HS-5 (cell line): Measurements from ENCODE around the gene RERE.
"Not testable (repeated sequence)": the region's sequence is repeated elsewhere in the genome, so short reads cannot be mapped to it uniquely, and the experiment has no call there.

Experiments
- DNase-seq: peaks from one replicate; pipeline ENCODE4 v3.0.0-alpha.2; 2012; ENCODE audit warnings: low read depth

Gene RERE

GRCh38 chr1:8402109-8402710, 415.2 kb downstream of the RERE start:
- no peak for DNase-seq

DNA sequence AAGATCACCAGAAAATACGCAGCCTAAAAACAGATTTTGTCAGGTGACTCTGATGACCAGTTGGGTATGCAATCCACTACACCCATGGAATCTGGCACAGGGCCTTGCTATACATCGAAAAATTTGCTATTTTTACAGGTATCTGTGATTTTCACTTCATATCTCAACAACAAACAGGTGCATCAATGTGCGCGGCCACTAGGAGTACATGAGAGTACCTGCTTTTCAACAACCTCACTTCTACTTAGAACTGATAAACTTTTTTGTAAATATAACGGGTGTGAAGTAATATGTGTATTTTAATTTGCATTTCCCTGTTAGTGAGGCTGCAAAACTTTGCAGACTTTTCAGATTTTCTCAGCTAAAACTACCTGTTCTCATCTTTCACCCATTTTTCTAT, 418.8 kb downstream of the RERE start:
- no peak for DNase-seq

DNA sequence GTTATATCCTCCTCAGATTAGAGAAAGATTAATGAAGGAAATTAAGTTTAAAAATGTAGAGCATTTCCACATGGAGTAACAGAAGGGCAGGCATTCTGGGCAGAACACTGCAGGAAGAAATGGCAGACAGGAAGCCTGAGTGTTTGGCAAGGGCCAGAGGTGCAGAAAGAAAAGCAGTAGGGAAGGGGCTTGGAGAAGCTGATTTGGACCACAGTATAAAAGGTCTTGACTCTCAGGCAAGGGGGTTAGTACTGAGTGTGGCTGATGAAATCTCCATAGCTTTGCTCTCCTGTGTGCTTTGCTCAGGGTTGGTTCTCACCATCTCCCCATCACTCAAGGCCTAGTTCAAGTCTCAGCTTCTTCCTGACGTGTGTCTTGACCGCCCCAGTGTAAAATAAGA, 419.4 kb downstream of the RERE start:
- no peak for DNase-seq

GRCh38 chr1:8397511-8397910, 419.9 kb downstream of the RERE start:
- no peak for DNase-seq

DNA sequence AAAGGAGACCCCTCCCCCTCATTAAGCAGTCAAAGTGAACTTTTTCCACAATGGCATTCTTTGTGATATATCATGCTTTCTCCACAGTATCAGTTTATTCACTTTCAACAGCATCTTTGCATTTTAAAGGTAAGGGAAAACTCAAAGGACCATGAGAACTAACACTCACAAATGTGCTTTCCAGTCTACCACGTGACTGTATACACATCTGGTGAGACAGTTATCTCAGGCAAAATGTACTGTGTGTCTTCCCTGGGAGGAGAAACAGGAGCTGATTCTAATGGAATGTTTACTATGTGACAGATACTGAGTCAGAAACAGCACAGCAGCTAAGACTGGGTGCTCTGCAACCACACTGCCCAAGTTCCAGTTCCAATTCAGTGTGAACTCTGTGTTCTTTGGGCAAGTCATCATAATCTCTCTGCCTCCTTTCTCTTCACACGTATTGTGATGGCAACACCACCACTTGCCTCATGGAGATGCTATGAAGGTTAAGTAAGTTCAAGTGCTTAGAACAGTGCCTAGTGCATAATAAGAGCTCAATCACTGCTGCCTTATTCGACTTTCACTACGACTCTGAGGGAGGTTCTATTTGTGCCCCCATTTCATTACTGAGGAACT, 420.5 kb downstream of the RERE start:
- DNase-seq, result peak; percentile 97

- DNase-seq, result peak; percentile 18
These were observed 421.2 kb downstream of the RERE start for GRCh38 chr1:8396083-8396785.

DNA sequence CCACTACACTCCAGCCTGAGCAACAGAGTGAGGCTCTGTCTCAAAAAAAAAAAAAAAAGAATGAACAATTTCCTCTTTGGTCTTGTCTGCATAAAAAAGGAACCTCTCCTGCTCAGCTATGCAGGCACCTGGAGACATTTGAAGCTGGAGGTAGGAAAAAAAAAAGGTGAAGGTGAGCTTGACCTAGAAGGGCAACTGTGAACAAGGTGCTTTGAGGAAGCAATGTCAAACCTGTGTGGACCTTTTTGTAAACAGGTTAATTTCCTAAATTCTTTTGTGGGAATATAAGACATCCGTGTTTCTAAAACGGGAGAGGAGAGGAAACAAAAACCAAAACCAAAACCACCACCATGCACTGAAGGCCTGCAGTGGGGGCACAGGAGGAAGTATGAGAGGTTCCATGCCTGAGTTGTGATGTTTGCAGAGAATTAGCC, 422.0 kb downstream of the RERE start:
- DNase-seq, result no peak

DNA sequence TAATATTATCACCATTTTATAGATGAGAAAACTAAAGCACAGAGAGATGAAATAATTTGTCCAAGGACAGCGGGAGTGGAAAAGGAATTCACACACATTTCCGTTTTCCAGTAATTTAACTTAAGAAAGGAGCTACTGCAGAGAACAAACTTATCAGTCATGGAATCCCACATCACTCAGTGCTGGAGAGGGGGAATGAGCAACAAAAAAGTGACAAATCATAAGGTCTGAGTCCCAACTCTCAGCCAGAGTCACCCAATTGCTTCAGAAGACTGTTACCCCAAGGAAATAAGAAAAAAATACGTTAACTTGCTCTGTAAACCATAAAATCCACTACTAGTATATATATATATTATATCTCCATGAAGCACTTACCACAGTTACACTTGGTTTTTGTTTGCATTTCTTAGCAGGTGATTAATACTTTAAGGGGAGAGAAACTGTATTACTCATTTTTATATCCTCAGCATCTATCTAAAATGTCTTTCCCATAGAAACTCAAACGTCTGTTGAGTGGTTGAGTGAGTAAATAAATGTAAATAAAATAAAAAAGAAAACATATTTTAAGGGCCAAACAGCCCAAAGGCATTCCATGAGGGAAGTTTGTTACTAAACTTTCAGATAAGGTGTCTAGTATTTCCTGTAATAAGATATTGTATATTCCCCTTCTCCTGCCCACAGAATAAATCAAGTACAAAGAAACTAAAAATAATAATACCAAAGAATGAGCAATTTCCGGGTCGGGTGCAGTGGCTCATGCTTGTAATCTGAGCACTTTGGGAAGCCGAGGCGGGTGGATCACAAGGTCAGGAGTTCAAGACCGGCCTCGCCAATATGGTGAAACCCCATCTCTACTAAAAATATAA, 422.8 kb downstream of the RERE start:
- peak; percentile 81 for DNase-seq

DNA sequence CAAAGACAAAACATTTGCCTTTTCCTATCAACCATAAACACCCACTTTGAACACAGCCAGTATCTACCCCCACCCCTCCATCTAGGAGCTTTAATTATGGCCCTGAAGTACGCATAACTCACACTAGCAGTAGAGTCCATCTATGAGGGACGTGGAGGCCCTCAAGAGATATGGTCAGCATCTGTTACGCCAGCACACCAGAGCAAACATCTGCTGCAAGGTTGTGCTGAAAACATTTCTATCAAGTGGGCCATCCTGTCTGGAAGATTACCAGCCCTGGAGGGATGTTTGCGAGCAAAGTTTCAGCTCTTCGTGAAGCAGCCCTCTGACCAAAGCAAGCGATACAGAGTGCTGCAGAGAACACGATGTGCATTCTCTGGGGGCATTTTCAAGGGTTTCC, 424.9 kb downstream of the RERE start:
- no peak for DNase-seq

GRCh38 chr1:8390707-8391106, 426.7 kb downstream of the RERE start:
- DNase-seq, result no peak

DNA sequence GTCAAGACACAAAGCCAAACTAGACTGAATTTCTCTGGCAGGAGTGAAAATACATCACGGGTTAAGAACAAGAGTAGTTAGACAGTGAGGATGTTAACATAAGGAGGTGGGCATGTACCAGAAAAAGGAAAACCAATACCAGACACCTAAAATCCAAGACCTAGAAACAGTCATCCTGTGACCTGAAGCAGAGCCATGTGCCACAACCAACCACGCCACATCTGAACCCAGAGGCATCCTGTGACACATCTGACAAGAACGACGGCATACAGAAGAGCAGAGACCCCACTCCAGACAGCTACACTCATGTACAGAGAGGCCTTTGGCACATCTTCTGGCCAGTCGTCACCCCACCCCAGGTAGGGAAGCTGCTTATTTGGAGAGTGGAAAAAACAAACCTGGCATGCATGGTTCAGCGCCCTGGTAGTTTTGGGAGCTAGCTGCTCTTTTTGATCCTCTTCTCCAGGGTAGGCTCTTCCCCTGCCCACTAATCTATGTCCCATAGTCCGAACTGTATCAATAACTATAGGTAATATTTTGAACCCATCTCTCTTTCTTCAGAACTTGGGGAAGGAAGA, 427.4 kb downstream of the RERE start:
- DNase-seq, result no peak

DNA sequence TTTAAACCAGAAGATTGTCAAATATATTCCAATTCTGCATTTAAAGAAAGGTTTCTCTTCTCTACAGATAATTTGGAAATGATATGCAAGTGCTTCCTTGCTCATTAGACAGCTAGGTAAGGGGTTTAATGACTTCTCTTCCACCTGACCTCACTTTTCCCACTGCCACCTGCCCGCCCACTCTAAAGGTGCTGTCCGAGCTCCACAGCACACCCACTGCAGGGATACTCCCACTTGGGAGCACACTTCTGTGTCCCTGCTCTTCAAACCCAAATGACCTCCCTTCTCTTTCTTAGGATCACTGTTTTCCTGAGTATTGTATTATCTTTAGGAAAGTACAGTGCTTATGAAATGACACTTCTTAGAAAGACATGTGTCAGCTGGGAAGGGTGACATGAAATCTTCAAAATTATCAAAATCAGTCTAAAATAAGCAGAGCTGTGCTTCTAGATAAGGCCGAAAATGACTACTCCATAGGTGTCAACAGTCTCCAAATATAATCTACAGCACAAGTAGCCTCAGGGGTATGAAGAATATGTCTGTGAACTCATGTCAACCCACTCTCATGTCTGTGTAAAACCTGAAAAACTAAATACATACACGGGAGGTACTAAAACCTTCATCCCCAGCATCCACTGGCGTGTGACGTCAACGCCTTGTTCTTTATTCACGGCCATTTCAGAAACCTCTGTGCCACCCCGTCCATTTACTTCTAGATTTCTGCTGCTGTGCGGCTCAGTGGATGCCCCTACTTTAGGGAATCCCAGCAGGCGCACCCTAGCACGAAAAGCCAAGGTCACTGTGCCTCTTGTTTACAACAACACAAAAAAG, 428.5 kb downstream of the RERE start:
- DNase-seq, result no peak

GRCh38 chr1:8386247-8386646, 431.2 kb downstream of the RERE start:
- no peak for DNase-seq

- no peak for DNase-seq
These were observed 432.9 kb downstream of the RERE start for GRCh38 chr1:8384577-8384976.

- no peak for DNase-seq
These were observed 433.4 kb downstream of the RERE start for GRCh38 chr1:8384088-8384487.

DNA sequence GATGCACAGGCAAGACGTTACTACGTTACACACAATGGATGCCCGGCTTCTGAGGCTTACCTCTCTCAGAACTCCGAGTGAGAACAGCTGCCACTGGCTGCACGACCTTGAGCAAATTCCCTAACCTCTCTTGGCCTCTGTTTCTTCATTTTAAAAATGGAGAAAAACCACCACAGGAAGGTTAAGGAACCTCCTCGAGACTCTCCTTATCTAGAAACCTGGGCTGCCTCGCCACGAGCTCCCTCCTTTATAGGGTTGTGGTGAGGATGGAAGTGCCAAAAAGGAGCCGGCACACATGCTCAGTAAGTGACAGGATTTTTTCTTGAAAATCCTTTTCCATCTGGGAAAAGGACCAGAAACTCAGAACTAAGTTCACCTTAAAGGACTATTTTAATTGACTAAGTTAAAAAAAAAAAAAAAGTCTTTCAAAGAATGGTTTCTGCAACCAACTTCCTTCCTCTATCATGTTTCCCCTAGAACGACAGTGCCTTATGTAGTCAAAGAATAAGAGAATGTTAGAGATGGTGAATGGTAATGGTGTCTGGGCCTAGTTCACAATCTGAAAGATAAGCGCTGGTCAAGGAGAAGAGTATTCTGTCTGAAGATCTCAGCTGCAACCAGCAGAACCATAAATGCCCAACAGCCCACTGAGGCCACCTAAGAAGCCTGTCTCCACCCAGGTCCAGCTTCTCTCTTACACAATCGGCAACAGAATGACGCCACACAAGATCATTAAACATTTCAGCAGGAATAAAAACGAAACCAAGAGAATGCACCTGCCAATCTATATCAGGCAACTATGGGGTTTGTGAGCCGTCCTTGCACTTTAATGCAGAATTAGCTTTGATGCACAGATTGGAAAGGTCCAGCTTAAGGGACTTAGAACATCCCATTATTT, 434.6 kb downstream of the RERE start:
- no peak for DNase-seq

- DNase-seq, result no peak
These were observed 435.4 kb downstream of the RERE start for GRCh38 chr1:8382051-8382505.

- no peak for DNase-seq
These were observed 435.8 kb downstream of the RERE start for GRCh38 chr1:8381618-8382017.

- not testable (repeated sequence) for DNase-seq
These were observed 437.1 kb downstream of the RERE start for GRCh38 chr1:8380310-8380709.

GRCh38 chr1:8379513-8380186, 437.8 kb downstream of the RERE start:
- no peak for DNase-seq
